Midbrain (tissue), 1 donor: ENCODE measurements around the gene CLASP1.
"Not testable (repeated sequence)": the region's sequence is repeated elsewhere in the genome, so short reads cannot be mapped to it uniquely, and the experiment has no call there.

Experiments used
- DNase-seq: peaks from one replicate; lab custom pipeline; 2025; lab: John Stamatoyannopoulos, UW

The CLASP1 gene

GRCh38 chr2:121649149-121649595 lies at the start of gene CLASP1:
Gene CLASP1 (minus strand): TSS chr2:121649462. CDS start chr2:121605895, 43,567 bp downstream.
- DNase-seq = no peak

- DNase-seq = no peak
Observed at GRCh38 chr2:121698318-121698930, 49.2 kb upstream of the CLASP1 start.

- DNase-seq = no peak
Observed at GRCh38 chr2:121697108-121697631, 47.9 kb upstream of the CLASP1 start.

- DNase-seq = no peak
Observed at GRCh38 chr2:121696410-121696930, 47.2 kb upstream of the CLASP1 start.

GRCh38 chr2:121695171-121695451 lies 45.8 kb upstream of the CLASP1 start:
- DNase-seq = no peak

GRCh38 chr2:121694398-121695170 lies 45.3 kb upstream of the CLASP1 start:
- no peak for DNase-seq

GRCh38 chr2:121690572-121690971 lies 41.3 kb upstream of the CLASP1 start:
- DNase-seq = not testable (repeated sequence)

- no peak for DNase-seq
Observed at GRCh38 chr2:121690095-121690494, 40.8 kb upstream of the CLASP1 start.

- DNase-seq = peak; percentile 4
Observed at GRCh38 chr2:121689356-121689755, 40.1 kb upstream of the CLASP1 start.

GRCh38 chr2:121688820-121689219 lies 39.6 kb upstream of the CLASP1 start:
- no peak for DNase-seq

- no peak for DNase-seq
Observed at GRCh38 chr2:121686902-121687301, 37.6 kb upstream of the CLASP1 start.

- DNase-seq = no peak
Observed at GRCh38 chr2:121686218-121686617, 37.0 kb upstream of the CLASP1 start.

- DNase-seq = no peak
Observed at GRCh38 chr2:121682396-121683298, 33.4 kb upstream of the CLASP1 start.

GRCh38 chr2:121677855-121678254 lies 28.6 kb upstream of the CLASP1 start:
- no peak for DNase-seq

- not testable (repeated sequence) for DNase-seq
Observed at GRCh38 chr2:121671621-121672020, 22.4 kb upstream of the CLASP1 start.

GRCh38 chr2:121670181-121670580 lies 20.9 kb upstream of the CLASP1 start:
- DNase-seq = no peak

- no peak for DNase-seq
Observed at GRCh38 chr2:121667618-121668017, 18.4 kb upstream of the CLASP1 start.

- DNase-seq = no peak
Observed at GRCh38 chr2:121666042-121666441, 16.8 kb upstream of the CLASP1 start.

GRCh38 chr2:121665504-121665903 lies 16.2 kb upstream of the CLASP1 start:
- no peak for DNase-seq

GRCh38 chr2:121664713-121665112 lies 15.5 kb upstream of the CLASP1 start:
- no peak for DNase-seq

- no peak for DNase-seq
Observed at GRCh38 chr2:121664086-121664485, 14.8 kb upstream of the CLASP1 start.

GRCh38 chr2:121663434-121663833 lies 14.2 kb upstream of the CLASP1 start:
- no peak for DNase-seq
